Stimulated activated CD4-positive, alpha-beta T cell treated with anti-CD3 and anti-CD28 coated beads, Interleukin-1b, Interleukin-23, amount 100 ng/mL, for 4 hours (primary cell): ENCODE results near the gene IFNK.

Source experiments
- DNase-seq, 2 donors: peaks; one replicate each; pipeline ENCODE4 v3.0.0-alpha.2; 2020; ENCODE audit warnings: low read depth in 2 of 2

The IFNK gene

GRCh38 chr9:27511771-27512170 is 12.3 kb upstream of the IFNK start:
- no peak for DNase-seq

GRCh38 chr9:27514551-27514950 is 9.5 kb upstream of the IFNK start:
- no peak for DNase-seq

- DNase-seq, result no peak
Observed at GRCh38 chr9:27518006-27518405, 6.1 kb upstream of the IFNK start.

GRCh38 chr9:27518809-27519208 is 5.3 kb upstream of the IFNK start:
- no peak for DNase-seq

- DNase-seq, result no peak
Observed at GRCh38 chr9:27519466-27520465, 4.3 kb upstream of the IFNK start.

GRCh38 chr9:27520986-27521385 is 3.1 kb upstream of the IFNK start:
- DNase-seq, result no peak

- DNase-seq, result no peak
Observed at GRCh38 chr9:27523141-27523540, 949 bp upstream of the IFNK start.

- DNase-seq, result no peak
Observed at GRCh38 chr9:27527702-27528075, 3.6 kb downstream of the IFNK start.

GRCh38 chr9:27528076-27528885 is 4.2 kb downstream of the IFNK start:
- peak; percentile 27 to 40 for DNase-seq

- DNase-seq, result peak; percentile 33 to 39
Observed at GRCh38 chr9:27528886-27529315, 4.8 kb downstream of the IFNK start.

- DNase-seq, result peak; percentile 71 to 76
Observed at GRCh38 chr9:27529316-27530278, 5.5 kb downstream of the IFNK start, which contains the start of gene MOB3B. Gene MOB3B, minus strand, starts transcription at chr9:27529814. Its CDS starts 74,264 bp downstream, at chr9:27455550.

GRCh38 chr9:27530915-27531755 is 7.0 kb downstream of the IFNK start:
- no peak for DNase-seq

GRCh38 chr9:27532046-27532445 is 8.0 kb downstream of the IFNK start:
- DNase-seq, result no peak

GRCh38 chr9:27533311-27533710 is 9.2 kb downstream of the IFNK start:
- DNase-seq, result no peak

- no peak for DNase-seq
Observed at GRCh38 chr9:27534131-27534530, 10.0 kb downstream of the IFNK start.

- no peak for DNase-seq
Observed at GRCh38 chr9:27534658-27535209, 10.6 kb downstream of the IFNK start.

- no peak for DNase-seq
Observed at GRCh38 chr9:27535701-27536118, 11.6 kb downstream of the IFNK start.

- no peak for DNase-seq
Observed at GRCh38 chr9:27536168-27536567, 12.1 kb downstream of the IFNK start.

GRCh38 chr9:27537027-27537435 is 12.9 kb downstream of the IFNK start:
- no peak for DNase-seq

- DNase-seq, result no peak
Observed at GRCh38 chr9:27537756-27538155, 13.7 kb downstream of the IFNK start.
